Limb (tissue), 2 donors: Measurements from ENCODE around the gene GIT2.
A peak's percentile ranks its signal among the peaks of the same experiment; 100 is the strongest.
"Not testable (repeated sequence)": the region's sequence is repeated elsewhere in the genome, so short reads cannot be mapped to it uniquely, and the experiment has no call there.

Experiments used
- DNase-seq, 2 donors: peaks; one replicate each; pipeline ENCODE4 v3.0.0-alpha.2; 2016; ENCODE audit errors: extremely low spot score in 2 of 2

The GIT2 gene, protein sequence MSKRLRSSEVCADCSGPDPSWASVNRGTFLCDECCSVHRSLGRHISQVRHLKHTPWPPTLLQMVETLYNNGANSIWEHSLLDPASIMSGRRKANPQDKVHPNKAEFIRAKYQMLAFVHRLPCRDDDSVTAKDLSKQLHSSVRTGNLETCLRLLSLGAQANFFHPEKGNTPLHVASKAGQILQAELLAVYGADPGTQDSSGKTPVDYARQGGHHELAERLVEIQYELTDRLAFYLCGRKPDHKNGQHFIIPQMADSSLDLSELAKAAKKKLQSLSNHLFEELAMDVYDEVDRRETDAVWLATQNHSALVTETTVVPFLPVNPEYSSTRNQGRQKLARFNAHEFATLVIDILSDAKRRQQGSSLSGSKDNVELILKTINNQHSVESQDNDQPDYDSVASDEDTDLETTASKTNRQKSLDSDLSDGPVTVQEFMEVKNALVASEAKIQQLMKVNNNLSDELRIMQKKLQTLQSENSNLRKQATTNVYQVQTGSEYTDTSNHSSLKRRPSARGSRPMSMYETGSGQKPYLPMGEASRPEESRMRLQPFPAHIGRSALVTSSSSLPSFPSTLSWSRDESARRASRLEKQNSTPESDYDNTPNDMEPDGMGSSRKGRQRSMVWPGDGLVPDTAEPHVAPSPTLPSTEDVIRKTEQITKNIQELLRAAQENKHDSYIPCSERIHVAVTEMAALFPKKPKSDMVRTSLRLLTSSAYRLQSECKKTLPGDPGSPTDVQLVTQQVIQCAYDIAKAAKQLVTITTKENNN

DNA sequence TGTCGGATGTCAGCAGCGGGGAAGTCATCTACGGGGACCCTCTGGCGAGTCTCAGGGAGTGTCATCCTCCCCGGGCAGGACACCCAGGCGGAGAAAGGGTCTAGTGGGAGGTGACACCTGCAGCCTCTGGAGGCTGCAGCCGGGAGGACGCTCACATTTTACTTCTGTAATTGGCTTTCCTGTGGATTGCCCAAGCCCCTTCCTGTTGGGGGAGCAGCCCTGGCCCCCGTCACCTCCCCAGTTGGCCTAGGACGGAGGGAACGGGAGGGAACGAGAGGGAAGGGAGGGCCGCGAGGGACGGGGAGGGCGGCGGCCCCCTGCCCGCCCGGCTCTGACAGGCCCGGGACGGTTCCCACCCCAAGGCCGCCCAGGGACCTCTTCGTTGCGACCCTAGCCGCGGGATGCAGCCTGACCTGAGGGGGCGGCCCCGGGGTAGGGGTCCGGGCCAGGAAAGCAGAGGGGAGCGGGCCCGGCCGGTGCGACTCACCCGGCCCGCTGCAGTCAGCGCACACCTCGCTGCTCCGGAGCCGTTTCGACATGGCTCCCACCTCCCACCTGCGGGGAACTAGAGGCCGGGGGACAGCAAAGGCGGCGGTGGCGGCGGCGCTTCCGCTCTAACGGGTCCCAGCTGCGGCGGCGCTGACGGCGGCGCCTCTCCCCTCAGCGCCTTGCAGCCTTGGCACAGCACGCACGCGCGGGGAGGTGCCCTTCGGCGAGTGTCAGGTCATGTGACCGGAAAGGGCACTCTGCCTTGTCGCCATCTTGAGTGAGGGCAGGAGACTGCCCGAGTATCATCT lies at the start of gene GIT2:
GIT2 (minus strand) TSS at position 683 of the 797 bp plus-strand sequence; CDS start at position 539, 144 bp downstream.
- DNase-seq, result peak; percentile 91 to 94

DNA sequence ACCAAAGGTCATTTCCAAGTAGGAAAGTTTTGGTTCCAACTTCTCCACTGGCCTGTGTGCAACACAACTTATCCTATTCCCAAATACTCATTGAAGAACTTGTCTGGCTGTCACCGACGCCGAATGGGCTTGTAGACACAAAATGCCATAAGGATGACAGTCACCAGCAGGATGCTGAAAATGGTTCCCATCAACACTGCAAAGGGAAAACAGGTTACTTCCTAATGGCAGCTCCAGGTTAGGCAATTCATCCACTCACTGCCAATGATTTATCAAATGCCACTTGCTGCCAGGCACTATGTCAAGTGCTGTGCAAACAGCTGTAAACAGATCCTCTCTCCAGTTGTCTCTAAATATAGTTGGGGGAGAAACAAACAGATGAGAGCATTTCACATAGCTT lies 46.1 kb upstream of the GIT2 start:
- no peak for DNase-seq

DNA sequence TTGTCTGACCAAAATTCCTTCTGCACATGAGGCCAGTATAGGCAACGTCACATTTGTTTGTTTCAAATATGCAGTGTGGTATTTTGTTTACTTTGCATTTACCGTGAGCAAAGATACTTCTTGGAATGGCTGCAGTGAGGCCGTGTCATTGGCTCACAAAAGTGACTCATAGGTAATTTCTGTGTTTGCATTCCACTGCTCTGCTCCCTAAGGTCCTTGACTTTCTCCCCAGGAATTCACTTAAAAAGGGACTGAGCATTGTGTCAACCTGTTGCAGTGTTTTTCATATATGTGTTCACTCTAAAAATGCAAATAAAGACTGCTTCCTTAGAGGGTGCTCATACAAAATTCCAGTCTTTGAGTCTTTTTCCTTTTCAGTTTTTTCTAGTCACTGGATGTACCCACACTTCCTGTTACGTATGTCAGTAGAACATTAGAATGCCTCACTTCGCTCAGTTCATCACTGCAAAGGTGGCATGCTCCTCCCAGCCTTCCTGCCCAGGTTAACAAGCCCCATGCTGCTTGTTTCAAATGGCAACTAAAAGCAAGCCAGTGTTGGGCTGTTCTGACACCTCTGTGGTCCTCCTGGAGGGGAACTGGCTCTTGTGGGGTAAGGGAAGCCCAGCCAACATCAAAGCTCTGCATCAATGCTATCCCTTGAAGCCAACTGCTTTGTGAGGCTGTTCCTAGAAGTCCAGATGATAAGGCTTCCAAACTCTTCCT lies 43.1 kb upstream of the GIT2 start:
- no peak for DNase-seq

DNA sequence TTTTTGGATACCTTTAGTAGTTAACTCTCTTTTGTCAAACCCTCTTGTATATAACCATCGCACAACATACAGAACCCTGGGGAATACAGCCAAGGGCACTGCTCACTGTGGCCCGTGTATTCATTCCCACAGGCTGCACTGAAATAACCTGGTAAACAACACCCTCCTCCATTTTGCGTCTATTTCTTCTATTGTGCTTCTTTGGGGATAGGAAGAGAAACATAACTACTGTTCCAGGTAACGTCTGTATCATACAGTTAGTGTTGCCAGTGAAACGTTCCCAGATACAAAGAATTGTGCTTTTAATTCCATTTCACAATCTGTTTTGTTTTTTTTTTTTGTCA lies 42.5 kb upstream of the GIT2 start:
- DNase-seq, result no peak

DNA sequence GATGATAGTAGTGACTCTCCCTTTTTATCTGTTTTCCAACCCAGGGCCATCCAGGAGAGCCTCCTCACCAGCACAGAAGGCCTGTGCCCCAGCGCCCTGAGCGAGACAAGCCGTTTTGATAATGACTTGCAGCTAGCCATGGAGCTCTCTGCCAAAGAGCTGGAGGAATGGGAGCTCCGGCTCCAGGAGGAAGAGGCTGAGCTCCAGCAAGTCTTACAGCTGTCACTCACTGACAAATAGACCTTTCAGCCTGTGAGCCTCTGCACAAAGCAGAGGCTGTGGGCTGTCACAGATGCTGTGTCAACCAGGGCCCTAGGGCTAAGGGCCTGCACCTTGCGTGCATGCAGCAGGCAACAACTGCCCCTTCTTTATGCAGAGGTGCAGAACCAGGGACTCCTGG lies 41.1 kb upstream of the GIT2 start:
- DNase-seq, result no peak

DNA sequence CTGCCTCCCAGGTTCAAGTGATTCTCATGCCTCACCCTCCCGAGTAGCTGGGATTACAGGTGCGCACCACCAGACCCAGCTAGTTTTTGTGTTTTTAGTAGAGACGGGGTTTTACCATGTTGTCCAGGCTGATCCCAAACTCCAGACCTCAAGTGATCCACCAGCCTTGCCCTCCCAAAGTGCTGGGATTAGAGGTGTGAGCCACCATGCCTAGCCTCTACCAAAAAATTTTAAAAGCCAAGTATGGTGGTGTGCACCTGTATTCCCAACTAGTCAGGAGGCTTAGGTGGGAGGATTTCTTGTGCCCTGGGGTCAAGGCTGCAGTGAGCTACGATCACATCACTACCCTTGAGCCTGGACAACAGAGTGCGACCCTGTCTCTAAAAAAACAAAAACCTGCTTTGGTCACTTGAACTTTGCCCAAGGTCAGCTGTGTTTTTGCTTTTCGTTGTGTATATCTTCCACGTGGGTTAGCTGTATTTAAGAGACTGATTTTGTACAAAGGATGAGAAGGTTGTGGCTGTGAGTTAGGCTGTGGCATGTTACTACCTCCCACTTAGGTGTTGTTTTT lies 39.5 kb upstream of the GIT2 start:
- no peak for DNase-seq

DNA sequence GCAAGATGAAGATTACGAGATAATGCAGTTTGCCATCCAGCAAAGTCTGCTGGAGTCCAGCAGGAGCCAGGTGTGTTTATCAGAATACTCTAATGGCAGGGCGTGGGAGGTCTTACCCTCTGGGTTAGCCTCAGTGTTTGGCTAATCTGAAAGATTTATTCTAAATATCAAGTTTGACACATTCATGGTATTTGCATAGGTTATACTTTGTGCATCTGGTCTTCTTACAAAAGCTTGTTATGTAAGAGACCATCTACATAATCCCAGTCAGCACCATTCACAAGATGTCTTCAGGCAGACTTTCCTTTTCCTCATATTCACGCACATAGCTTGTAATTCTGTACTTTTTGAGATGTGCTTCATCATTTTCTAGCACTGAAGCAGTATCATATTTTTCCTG lies 37.7 kb upstream of the GIT2 start:
- no peak for DNase-seq

DNA sequence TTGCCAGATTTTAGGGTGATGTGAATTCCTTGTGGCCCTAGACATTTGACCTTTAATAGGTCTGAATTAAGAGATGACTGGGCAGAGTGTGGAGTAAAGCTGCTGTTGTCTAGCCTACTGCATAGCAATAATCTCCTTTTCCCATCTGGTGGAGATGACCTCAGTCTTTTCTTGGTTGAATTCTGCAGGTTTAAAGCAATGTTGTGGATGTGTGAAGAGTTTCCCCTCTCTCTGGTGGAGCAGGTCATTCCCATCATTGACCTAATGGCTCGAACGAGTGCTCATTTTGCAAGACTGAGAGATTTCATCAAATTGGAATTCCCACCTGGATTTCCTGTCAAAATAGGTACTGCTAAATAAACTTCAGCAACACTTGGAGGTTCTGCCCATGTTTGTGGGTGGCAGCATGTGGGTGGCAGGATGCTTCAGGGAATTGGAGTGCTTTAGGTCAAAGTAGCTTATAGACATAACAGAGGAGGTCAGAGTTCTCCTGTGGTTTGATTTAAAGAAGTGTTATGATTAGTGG lies 33.2 kb upstream of the GIT2 start:
- no peak for DNase-seq

DNA sequence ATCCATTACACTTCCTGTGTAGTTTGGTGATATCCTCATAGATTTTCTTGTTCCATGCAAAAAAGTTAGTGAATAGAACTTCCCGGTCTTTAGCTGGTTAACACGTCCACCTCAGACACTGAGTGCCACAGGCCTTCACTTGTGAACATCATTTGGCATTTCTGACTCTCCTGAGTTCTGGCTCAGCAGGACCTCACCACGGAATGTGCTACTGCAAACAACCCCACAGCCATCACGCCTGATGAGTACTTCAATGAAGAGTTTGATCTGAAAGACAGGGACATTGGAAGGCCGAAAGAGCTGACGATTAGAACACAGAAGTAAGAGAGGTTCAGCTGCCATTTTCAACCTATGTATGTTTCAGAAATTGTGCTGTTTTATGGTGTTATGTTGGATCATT lies 32.2 kb upstream of the GIT2 start:
- DNase-seq, result no peak

DNA sequence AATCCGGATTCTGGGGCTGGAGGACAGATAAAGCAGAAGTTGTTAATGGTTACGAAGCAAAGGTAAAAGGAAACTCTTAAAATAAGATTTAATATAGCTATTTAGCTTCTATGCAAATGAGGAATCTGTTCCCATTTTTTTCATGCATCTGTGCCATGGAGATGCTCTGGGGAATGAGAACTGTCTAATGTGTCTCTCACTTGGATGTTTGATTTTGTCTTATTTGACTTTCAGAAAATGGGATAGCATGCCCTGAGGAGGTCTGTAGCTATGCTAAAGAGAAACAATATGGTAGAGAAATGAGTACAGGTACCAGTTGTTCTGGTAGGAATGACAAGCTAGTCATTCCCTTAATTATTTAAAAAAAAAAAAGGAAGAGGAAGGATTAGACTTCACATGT lies 27.9 kb upstream of the GIT2 start:
- DNase-seq, result peak in 1 of 2 donors; percentile 3

DNA sequence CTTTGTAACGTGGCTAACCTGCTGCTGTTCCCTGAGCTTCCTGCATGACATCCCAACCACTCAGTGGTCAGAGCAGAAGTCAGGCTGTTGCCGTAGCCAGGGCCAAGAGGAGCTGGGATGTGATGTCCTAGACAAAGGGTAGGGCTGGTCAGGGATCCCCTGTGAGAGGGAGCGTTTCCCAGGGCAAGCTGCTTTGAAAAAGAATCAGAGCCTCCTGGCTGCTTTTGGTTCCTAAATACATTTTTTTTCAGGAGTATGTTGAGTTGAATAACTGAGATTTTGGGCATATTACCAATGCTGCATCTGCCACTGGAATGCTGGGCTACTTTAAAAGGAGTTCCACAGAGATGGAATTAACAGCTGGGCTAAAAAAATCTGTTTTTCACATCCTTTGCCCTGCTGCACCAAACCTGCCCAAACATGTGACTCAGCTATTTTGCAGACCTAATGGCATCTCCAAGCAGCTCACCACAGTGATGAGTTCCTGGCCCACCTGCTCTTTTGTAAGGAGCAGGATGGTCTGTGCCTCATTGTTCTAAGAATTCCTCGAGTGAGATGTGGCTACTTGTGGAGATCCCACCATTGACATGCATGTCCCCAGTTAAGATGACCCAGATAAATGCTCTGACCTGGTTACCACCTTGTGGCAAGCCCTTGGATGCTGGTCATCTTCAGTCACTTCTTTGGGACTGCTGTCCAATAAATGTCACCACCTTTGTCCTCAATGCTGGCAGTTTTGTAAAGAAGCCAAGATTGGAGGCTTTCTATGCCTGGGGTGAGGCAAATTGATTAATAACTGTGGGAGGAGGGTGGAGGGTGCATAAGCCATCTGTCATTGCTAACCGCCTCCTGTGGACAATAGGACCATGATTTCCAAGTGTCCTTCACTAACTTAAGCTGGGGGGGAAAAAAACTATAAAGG lies 27.2 kb upstream of the GIT2 start:
- DNase-seq, result peak in 1 of 2 donors; percentile 58

DNA sequence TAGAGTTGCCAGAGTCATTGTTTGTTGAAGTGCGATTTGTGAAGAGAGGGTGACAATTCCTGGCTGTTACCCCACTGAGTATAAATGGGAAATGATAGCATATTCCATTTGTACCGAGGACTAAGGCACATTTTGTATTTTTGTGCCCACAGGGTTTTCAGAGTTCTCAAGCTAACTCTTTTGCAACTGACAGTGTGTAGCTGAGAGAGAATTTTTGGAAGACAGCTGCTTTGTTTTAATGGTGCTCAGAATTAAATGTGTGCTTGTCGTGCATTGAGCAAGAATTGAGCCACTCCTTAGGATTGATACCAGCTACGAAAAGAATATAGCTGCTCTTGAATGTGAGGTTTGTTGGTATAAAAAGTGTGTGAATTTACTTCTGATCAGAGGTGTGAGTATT lies 24.8 kb upstream of the GIT2 start:
- DNase-seq, result no peak

DNA sequence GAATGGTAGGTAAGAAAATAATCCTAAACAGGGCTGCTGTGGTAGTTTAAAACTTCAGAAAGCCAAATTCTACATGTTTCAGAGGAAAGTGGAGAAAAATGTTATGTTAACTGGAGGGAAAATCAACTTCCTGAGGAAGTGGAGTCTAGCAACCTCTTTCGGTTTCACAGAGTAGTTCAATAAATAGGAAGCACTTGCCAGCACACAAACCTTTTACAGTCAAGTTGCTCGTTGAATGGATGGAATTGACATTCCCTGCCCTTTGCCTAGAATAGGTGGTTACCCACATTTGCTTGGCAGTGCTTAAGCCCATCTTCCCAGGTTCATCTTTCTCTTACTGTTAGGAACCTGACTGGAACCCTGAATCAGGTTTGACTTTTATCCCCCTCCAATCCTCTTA lies 19.0 kb upstream of the GIT2 start:
- DNase-seq, result no peak

DNA sequence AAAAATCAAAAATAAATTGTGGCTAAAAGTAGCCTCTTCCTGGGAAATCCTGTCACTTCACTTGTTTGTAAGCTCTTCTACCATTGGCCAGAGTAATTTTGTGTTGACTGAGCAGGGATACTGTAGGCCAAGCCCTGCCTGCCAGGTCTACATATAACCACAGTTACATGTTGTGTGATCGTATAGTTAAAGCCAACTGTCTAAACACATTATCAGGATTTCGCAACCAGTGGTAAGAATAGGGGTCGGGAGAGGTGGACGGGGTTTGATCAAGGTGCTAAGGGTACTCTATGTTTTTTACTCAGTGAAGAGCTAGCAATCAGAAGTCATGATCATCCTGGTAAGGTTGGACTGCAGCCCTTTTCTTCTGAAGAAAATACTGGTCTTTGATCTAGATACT lies 16.5 kb upstream of the GIT2 start:
- DNase-seq, result no peak

DNA sequence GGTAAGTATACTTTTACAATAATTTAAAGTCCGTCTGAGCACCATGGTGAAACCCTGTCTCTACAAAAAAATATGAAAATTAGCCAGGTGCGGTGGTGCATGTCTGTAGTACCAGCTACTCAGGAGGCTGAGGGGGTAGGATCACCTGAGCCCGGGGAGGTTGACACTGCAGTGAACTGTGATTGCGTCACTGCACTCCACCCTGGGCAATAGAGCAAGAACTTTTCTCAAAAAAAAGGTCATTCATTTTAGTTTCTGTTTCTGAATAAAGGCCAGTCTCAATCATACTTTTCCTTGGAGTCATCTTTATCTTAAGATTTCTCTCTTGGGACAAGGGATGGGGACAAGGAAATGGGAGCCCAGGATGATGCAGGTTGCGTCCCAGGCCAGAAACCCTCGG lies 16.0 kb upstream of the GIT2 start:
- no peak for DNase-seq

DNA sequence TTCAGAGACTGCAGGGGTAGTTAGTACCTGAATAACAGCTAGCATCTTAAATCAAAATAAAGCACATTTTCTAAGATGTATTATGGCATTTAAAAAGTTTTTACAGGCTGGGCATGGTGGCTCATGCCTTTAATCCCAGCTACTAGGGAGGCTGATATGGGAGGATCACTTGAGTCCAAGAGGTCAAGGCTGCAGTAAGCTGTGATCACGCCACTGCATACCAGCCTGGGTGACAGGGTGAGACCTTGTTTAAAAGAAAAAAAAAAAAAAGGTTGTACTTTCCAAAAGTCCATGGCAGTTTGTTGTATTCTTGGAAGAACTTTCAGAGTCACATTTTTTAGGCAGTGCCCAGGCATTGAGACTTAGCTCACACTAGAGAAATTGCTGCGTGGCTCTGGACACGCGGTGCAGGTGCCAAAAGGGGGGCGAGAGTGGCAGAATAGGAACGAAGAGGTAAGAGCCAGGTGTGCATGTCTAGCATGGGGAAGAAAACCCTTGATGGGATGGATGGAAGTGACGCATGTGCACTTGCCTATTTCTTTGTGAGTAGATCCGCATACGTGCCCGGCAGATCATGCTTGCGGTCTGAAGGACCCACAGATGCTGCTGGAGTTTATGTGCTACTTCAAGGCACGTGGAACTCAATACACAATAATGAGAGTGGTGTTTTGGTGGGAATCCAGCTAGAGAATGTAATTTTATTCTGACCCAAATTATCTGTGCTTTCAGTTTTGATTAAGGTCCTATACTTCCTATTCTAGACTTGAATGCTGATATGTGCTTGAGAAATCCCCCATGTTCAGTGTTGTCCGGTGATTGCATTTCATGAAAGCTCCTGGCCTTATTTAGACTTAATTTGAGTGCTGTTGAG lies 14.9 kb upstream of the GIT2 start:
- DNase-seq, result no peak

DNA sequence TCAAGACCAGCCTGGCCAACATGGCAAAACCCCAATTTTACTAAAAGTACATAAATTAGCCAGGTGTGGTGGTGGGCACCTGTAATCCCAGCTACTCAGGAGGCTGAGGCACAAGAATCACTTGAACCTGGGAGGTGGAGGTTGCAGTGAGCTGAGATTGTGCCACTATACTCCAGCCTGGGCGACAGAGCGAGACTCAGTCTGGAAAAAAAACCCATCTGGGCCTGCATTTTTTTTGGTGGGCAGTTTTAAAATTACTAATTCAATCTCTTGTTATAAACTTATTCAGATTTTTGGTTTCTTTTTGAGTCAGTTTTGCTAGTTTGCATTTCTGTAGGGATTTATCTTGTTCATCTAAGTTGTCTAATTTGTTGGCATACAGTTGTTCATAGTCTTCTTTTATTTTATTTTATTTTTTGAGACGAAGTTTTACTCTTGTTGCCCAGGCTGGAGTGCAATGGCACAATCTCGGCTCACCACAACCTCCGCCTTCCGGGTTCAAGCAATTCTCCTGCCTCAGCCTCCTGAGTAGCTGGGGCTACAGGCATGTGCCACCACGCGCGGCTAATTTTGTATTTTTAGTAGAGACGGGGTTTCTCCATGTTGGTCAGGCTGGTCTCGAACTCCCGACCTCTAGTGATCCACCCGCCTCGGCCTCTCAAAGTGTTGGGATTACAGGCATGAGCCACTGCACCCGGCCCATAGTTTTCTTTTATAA lies 12.7 kb upstream of the GIT2 start:
- not testable (repeated sequence) for DNase-seq

DNA sequence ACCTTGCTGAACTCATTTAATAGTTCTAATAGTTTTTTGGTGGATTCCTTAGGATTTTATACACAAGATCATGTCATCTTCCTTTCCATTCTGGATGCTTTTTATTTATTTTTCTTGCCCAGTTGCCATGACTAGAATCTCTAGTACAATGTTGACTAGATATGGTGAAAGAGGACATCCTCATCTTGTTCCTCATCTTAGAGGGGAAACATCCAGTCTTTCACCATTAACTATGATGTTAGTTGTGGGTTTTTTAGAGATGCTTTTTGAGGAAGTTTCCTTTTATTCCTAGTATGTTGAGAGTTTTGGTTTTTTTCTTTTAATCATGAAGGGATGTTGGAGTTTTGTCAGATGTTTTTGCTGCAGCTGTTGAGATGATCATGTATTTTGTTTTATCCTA lies 11.7 kb upstream of the GIT2 start:
- no peak for DNase-seq
